NCI-H524 treated with DMSO at 0.1 percent for 48 hours (cell line): ENCODE results near the gene EGFL6.

ENCODE experiments used
- DNase-seq: peaks from one replicate; lab custom pipeline; 2025; lab: John Stamatoyannopoulos, UW

Gene EGFL6

GRCh38 chrX:13569479-13570260 is at the start of gene EGFL6:
Gene EGFL6 (plus strand): TSS chrX:13569601. CDS start chrX:13569862, 261 bp downstream.
- no peak for DNase-seq

- no peak for DNase-seq
Observed at GRCh38 chrX:13520351-13520750, 49.0 kb upstream of the EGFL6 start.

GRCh38 chrX:13520936-13521335 is 48.5 kb upstream of the EGFL6 start:
- DNase-seq, result no peak

GRCh38 chrX:13522811-13523210 is 46.6 kb upstream of the EGFL6 start:
- DNase-seq, result no peak

GRCh38 chrX:13533726-13534125 is 35.7 kb upstream of the EGFL6 start:
- no peak for DNase-seq

GRCh38 chrX:13535376-13536165 is 33.8 kb upstream of the EGFL6 start:
- no peak for DNase-seq

- DNase-seq, result no peak
Observed at GRCh38 chrX:13536551-13536950, 32.9 kb upstream of the EGFL6 start.

- DNase-seq, result no peak
Observed at GRCh38 chrX:13538414-13538813, 31.0 kb upstream of the EGFL6 start.

- DNase-seq, result no peak
Observed at GRCh38 chrX:13540602-13541001, 28.8 kb upstream of the EGFL6 start.

GRCh38 chrX:13545726-13546125 is 23.7 kb upstream of the EGFL6 start:
- no peak for DNase-seq

GRCh38 chrX:13547671-13548070 is 21.7 kb upstream of the EGFL6 start:
- no peak for DNase-seq

- DNase-seq, result no peak
Observed at GRCh38 chrX:13550346-13550745, 19.1 kb upstream of the EGFL6 start.

- DNase-seq, result no peak
Observed at GRCh38 chrX:13551610-13552009, 17.8 kb upstream of the EGFL6 start.

- DNase-seq, result no peak
Observed at GRCh38 chrX:13552892-13553291, 16.5 kb upstream of the EGFL6 start.

GRCh38 chrX:13565511-13565910 is 3.9 kb upstream of the EGFL6 start:
- no peak for DNase-seq

GRCh38 chrX:13570261-13570605 is 832 bp downstream of the EGFL6 start:
- DNase-seq, result no peak

- no peak for DNase-seq
Observed at GRCh38 chrX:13571136-13571535, 1.7 kb downstream of the EGFL6 start.

GRCh38 chrX:13574600-13574999 is 5.2 kb downstream of the EGFL6 start:
- no peak for DNase-seq

GRCh38 chrX:13579661-13580060 is 10.3 kb downstream of the EGFL6 start:
- no peak for DNase-seq

- DNase-seq, result no peak
Observed at GRCh38 chrX:13581554-13581953, 12.2 kb downstream of the EGFL6 start.

GRCh38 chrX:13587786-13588477 is 18.5 kb downstream of the EGFL6 start:
- DNase-seq, result no peak

- no peak for DNase-seq
Observed at GRCh38 chrX:13590207-13590606, 20.8 kb downstream of the EGFL6 start.

GRCh38 chrX:13590914-13591313 is 21.5 kb downstream of the EGFL6 start:
- no peak for DNase-seq
